Endometrial microvascular endothelial cells (primary cell): ENCODE measurements around the gene RTF2. TPM values are rescaled to one million over a fixed set of nuclear protein-coding genes. Genes with fewer than 3 reads are reported as not detected.

Source experiments
- in situ Hi-C: cut with HindIII; loops from 2 replicates; pipeline ENCODE4 v1.10.0; 2017; ENCODE audit warnings: low sequenced_read_pairs, low pct_unique_long_range_greater_than_20kb; ENCODE audit errors: inconsistent ontology term
- total RNA-seq: library from RNA; depleted of rRNA; stranded (reverse); fragments of >200 nt; gene quantifications from one replicate; pipeline ENCODE4 v1.2.3, GENCODE V29; 2015; ENCODE audit errors: inconsistent ontology term

RTF2 gene
- total RNA-seq, 1 donor from 2014 or later, result 69.7 TPM

GRCh38 chr20:56433880-56434255 lies 34.6 kb upstream of the RTF2 start:
- in situ Hi-C loops, result no loop called here

- in situ Hi-C loops, result no loop called here
Observed at GRCh38 chr20:56437196-56437960, 31.0 kb upstream of the RTF2 start.

GRCh38 chr20:56438284-56438683 lies 30.1 kb upstream of the RTF2 start:
- in situ Hi-C loops, result no loop called here

GRCh38 chr20:56439771-56440291 lies 28.6 kb upstream of the RTF2 start:
- in situ Hi-C loops, result no loop called here

- in situ Hi-C loops, result no loop called here
Observed at GRCh38 chr20:56440346-56441007, 27.9 kb upstream of the RTF2 start.

GRCh38 chr20:56442389-56443365 lies 25.8 kb upstream of the RTF2 start:
- in situ Hi-C loops, result no loop called here

GRCh38 chr20:56443654-56444540 lies 24.5 kb upstream of the RTF2 start:
- in situ Hi-C loops, result no loop called here

- in situ Hi-C loops, result no loop called here
Observed at GRCh38 chr20:56445130-56445529, 23.3 kb upstream of the RTF2 start.

- in situ Hi-C loops, result no loop called here
Observed at GRCh38 chr20:56445540-56445939, 22.9 kb upstream of the RTF2 start.

- in situ Hi-C loops, result no loop called here
Observed at GRCh38 chr20:56447227-56447626, 21.2 kb upstream of the RTF2 start.

GRCh38 chr20:56449459-56449858 lies 19.0 kb upstream of the RTF2 start:
- in situ Hi-C loops, result no loop called here

GRCh38 chr20:56451056-56451765 lies 17.2 kb upstream of the RTF2 start:
- in situ Hi-C loops, result no loop called here

- in situ Hi-C loops, result no loop called here
Observed at GRCh38 chr20:56453352-56453751, 15.1 kb upstream of the RTF2 start.

GRCh38 chr20:56454754-56455153 lies 13.7 kb upstream of the RTF2 start:
- in situ Hi-C loops, result no loop called here

GRCh38 chr20:56458206-56458821 lies 10.1 kb upstream of the RTF2 start:
- in situ Hi-C loops, result no loop called here

GRCh38 chr20:56460459-56460858 lies 8.0 kb upstream of the RTF2 start:
- in situ Hi-C loops, result no loop called here

GRCh38 chr20:56461576-56461975 lies 6.9 kb upstream of the RTF2 start:
- in situ Hi-C loops, result no loop called here
